GM10266 (cell line): Measurements from ENCODE around the gene GRB10.

Source experiments
- DNase-seq: peaks from one replicate; pipeline ENCODE4 v3.0.0; 2012; ENCODE audit errors: extremely low spot score
- TF ChIP-seq, protein P1 (sequence below): IDR thresholded peaks from 2 replicates; pipeline ENCODE4 v1.5.1; 2012; ENCODE audit warnings: mild to moderate bottlenecking, low read depth; ENCODE audit not compliant: control insufficient read depth, insufficient read depth; ENCODE audit errors: missing control alignments

Gene GRB10

DNA sequence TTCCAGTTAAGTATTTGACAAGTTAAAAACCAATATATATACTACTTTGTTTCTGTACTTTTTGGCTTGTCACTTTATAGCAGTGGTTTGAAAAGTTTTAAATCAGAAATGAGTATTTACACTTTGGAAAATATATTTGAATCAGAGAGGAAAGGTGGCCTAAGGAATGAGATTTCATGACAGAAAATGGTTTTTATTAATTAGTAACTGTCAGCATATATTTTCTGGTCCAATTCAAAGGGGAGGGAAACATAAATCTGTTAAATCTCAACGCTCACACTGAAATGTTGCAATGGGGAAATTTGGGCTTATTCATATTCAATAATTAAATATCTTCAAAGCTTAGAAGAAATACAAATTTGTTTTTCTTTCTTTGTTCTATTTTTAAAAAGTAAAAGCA, 100.1 kb downstream of the GRB10 start:
- DNase-seq = no peak
- TF ChIP-seq, protein P1, sequence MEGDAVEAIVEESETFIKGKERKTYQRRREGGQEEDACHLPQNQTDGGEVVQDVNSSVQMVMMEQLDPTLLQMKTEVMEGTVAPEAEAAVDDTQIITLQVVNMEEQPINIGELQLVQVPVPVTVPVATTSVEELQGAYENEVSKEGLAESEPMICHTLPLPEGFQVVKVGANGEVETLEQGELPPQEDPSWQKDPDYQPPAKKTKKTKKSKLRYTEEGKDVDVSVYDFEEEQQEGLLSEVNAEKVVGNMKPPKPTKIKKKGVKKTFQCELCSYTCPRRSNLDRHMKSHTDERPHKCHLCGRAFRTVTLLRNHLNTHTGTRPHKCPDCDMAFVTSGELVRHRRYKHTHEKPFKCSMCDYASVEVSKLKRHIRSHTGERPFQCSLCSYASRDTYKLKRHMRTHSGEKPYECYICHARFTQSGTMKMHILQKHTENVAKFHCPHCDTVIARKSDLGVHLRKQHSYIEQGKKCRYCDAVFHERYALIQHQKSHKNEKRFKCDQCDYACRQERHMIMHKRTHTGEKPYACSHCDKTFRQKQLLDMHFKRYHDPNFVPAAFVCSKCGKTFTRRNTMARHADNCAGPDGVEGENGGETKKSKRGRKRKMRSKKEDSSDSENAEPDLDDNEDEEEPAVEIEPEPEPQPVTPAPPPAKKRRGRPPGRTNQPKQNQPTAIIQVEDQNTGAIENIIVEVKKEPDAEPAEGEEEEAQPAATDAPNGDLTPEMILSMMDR = no peak

DNA sequence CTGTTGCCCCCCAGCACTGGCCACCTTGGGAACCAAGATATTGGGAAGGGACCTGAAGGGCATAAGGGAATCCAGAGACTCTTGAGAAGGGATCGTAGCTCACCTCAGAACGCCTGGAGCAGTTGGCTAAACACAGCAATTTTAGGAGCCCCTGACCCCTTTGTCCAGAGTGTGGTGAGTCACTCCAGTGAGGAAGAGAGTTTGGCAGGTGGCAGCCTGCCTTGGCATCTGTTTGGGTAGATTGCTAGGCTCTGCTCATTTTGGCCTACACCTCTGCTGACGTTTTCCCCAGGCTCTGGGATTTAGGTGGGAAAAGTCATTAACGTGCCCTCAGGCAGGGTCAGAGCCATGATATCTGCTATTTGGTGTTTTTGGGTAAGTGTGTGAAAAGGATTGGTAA, 100.6 kb downstream of the GRB10 start:
- no peak for DNase-seq
- TF ChIP-seq, protein P1 = no peak

DNA sequence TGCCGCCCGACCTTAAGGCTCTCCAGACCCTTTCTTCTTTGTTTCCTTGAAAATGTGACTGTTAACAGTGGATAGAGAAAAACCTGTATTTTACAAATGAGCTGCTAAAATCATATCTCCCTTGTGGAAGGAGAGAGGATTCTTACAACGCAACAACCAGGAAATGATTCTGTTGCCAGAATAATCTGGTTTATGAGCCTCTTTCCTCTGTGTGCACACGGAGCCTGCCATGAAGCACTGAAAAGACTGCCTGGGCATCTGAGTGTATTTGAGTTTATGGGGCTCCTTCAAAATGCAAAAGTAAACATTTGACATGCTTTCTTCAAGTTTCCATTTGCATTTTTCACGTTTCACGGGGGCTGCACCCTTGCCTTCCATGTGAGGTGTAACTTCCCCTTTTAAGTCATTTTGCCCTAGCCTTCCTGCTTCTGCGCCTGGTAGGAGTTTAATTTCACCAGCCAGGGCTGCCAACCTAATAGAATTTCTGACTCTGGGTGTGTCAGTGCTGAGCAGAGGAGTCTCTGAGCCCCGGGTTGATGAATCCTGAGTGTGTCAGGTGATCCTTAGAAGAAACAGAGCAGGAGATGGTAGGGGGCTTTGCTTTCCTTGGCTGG, 101.2 kb downstream of the GRB10 start:
- TF ChIP-seq, protein P1 = no peak
- no peak for DNase-seq

DNA sequence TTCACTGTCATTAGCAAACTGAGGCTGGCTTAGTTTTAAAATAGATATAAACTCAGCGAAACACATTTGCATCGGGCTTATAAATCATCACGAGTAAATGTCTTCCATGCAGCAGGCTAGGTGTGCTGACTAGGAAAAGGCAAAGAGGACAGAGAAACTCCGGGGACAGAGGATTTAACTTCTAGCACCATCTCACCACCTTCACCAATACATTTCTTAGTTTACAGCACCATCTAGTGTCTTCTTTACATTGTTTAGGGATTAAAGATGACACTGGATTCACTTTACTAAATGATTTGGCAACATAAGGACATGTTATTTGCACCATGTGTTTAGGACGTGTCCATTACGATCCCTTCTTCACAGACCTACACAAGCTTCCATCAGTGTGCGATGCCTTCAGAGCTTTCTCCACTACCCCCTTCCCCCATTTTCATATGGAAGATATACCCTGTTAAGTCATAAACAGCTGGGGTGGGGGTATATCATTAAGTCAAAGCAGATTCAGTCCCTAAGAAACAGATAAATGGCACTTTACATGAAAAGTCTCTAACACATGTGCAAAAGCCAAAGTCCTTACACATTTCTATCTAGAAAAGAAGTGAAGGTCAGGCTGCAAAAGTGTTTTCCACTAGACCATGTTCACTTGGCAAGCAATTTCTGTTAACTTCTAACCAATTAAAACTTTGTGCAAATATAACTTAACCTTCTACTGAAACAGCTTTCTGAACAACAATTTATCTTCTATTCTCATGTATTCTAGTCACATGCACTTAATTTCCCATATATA, 103.3 kb downstream of the GRB10 start:
- TF ChIP-seq, protein P1 = peak; percentile 25
- DNase-seq = peak; percentile 35

DNA sequence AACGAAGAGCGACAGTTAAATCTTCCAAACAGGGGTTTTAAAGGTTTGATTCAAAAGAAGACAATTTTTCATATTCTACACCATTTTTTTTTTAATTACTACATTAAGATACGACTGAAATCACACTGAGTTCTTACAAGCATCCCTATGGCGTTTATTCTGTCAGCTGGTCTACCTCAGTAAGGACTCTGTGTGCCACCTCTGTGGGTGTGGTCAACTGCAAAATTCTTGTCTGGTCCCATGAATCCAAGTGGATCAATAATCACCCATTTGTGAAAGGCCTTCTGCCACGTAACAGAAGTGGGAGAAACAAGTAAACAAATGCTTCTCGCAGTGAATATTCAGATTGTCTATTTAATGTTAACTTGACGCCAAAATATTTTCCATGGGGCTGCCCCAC, 104.1 kb downstream of the GRB10 start:
- TF ChIP-seq, protein P1 = no peak
- DNase-seq = no peak

DNA sequence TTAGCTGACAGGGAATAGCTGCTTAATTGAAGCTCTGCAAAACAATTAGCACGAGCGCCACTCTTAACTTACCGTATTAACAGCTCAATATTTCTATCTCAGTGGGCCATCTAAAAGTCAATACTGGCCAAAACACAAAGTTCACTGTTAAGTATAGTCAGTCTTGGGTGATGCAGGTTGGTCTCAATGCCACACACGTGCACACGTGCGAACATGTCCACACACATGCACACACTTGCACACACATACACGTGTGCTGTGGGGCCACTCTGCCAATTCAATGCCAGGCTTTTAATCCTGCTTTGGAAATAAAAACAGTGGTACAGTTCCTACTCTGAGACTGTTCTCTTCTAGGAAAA, 105.1 kb downstream of the GRB10 start:
- TF ChIP-seq, protein P1 = no peak

More for the DNA sequence above, 105.1 kb downstream of the GRB10 start:
- no peak for DNase-seq
